Sigmoid colon (tissue), 4 donors: Measurements from ENCODE around the gene ATG7.

ENCODE experiments used
- POLR2AphosphoS5 ChIP-seq, 4 donors: sonication (generic); formaldehyde crosslinking; IDR thresholded peaks; one replicate each; pipeline ENCODE4 v1.6.1; 2017; ENCODE audit warnings: antibody characterized with exemption in 4 of 4
- TF ChIP-seq, protein P1 (sequence below), 4 experiments: fragments of 450-650 bp in 3 of 4; fragments of 200-600 bp in 1 of 4; IDR thresholded peaks; one replicate each; pipeline ENCODE4 v1.5.1; 2016 to 2019; ENCODE audit warnings: antibody characterized with exemption in 4 of 4, mild to moderate bottlenecking in 3 of 4, moderate library complexity in 2 of 4

DNA sequence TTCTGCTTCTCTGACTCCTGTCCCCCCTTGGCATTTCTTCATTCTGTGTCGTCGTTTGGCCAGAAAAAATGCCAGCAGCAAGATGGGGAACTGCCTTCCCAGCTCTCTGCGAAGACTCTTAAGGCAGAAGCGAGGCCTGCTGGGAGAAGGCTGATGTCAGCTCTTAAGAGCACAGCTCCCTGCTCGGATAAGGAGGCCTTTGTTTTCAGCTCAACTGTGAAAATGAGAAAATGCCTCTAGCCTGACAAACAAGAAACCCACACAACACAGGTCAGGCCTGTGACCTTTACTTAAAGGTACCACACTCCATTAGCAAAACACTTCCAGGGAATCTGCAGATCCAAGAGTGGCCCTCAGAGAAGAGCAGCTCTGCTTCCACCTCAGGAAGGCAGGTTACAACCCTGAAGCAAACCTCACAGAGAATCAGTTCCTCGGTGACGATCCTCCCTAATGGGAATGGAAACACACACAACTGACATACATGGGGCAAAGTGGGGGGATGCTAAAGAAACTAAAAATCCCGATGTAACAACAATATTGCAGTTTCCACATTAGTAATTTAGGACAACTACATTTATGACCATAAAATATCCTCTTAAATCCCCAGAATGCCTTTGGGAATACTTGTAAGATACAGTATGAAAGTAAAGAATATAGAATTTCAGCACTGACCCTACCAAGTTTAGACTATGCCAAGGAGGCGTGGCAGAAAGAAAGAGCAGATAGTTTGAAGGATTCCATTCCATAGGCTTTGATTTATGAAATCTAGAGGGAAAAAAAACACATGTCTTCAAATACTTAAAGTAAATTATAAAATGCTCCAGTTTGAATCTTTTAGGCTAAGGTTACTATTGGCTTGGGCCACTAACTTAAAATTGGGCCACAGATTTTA, 319.4 kb downstream of the ATG7 start:
- TF ChIP-seq, protein P1, sequence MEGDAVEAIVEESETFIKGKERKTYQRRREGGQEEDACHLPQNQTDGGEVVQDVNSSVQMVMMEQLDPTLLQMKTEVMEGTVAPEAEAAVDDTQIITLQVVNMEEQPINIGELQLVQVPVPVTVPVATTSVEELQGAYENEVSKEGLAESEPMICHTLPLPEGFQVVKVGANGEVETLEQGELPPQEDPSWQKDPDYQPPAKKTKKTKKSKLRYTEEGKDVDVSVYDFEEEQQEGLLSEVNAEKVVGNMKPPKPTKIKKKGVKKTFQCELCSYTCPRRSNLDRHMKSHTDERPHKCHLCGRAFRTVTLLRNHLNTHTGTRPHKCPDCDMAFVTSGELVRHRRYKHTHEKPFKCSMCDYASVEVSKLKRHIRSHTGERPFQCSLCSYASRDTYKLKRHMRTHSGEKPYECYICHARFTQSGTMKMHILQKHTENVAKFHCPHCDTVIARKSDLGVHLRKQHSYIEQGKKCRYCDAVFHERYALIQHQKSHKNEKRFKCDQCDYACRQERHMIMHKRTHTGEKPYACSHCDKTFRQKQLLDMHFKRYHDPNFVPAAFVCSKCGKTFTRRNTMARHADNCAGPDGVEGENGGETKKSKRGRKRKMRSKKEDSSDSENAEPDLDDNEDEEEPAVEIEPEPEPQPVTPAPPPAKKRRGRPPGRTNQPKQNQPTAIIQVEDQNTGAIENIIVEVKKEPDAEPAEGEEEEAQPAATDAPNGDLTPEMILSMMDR (IDR thresholded peaks at IDR 0.05), result no peak
- TF ChIP-seq POLR2AphosphoS5 (IDR thresholded peaks at IDR 0.05), result peak in 3 of 4 donors; percentile 49 to 61 (median 58)
